ENCODE measurements around the gene ANP32B.

The ANP32B gene

DNA sequence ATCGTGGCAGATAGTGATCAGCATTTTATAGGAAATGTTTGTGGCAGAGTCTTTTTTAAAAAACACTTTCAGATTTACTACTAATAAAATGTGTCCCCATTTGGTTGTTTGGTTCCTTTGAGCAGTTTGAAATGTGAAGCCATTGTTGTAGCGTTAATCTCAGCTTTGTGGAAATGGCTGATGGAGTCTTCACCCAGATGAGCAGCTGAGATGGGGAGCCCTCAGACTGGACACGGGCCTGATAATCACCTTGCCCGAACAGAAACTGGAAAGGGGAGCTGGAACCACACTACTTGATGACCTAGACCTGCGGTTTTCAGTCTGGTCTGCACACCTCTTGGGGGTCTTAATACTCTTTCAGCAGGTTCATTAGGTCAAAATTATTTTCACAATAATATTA lies 20.6 kb upstream of the ANP32B start:
- Histone ChIP-seq H3K27ac (no peak overlapping the region), H3K79me2 (no peaks in the 10 kb centered on the region), H3K36me3 (ENCODE audit: control insufficient read depth, insufficient read depth, low read length) (no peaks in the 10 kb centered on the region), H3K9me3 (ENCODE audit: control insufficient read depth, low read length) (no peaks in the 10 kb centered on the region), H2AFZ (no peak overlapping the region), H3K9ac (no peak overlapping the region), H3K4me2 (ENCODE audit: low read length) (no peak overlapping the region), H3K4me1 (no peaks in the 10 kb centered on the region), H3K4me3 (ENCODE audit: low read depth, low read length) (no peak overlapping the region), H3K27me3 (ENCODE audit: control insufficient read depth, insufficient read depth, low read length) (no peaks in the 10 kb centered on the region)
- TF ChIP-seq, protein P1, sequence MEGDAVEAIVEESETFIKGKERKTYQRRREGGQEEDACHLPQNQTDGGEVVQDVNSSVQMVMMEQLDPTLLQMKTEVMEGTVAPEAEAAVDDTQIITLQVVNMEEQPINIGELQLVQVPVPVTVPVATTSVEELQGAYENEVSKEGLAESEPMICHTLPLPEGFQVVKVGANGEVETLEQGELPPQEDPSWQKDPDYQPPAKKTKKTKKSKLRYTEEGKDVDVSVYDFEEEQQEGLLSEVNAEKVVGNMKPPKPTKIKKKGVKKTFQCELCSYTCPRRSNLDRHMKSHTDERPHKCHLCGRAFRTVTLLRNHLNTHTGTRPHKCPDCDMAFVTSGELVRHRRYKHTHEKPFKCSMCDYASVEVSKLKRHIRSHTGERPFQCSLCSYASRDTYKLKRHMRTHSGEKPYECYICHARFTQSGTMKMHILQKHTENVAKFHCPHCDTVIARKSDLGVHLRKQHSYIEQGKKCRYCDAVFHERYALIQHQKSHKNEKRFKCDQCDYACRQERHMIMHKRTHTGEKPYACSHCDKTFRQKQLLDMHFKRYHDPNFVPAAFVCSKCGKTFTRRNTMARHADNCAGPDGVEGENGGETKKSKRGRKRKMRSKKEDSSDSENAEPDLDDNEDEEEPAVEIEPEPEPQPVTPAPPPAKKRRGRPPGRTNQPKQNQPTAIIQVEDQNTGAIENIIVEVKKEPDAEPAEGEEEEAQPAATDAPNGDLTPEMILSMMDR (IDR thresholded peaks at IDR 0.05): no peak

DNA sequence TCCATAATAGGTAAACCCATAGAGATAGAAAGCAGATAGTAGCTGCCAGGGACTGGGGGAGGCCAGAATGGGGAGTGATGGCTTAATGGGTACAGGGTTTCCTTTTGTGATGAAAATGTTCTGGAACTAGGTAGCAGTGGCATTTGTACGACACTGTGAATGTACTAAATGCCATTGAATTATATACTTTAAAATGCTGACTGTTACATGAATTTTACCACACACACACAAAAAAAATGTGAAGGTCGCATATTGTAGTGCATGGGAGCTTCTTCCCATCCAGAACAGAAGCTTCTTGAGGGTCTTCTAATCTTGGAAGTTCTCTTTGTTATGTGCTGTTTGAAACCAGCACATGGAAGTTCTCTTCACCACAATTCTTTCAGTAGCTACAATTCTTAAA lies 19.9 kb upstream of the ANP32B start:
- no peaks in the 10 kb centered on the region for H3K36me3 ChIP-seq (ENCODE audit: control insufficient read depth, insufficient read depth, low read length)
- no peaks in the 10 kb centered on the region for H3K79me2 ChIP-seq
- no peaks in the 10 kb centered on the region for H3K27me3 ChIP-seq (ENCODE audit: control insufficient read depth, insufficient read depth, low read length)
- no peak overlapping the region for H3K27ac ChIP-seq
- H3K4me3 ChIP-seq (ENCODE audit: low read depth, low read length): no peak overlapping the region
- H2AFZ ChIP-seq: no peak overlapping the region
- TF ChIP-seq, protein P1 (IDR thresholded peaks at IDR 0.05): no peak
- H3K4me1 ChIP-seq: no peaks in the 10 kb centered on the region
- H3K9me3 ChIP-seq (ENCODE audit: control insufficient read depth, low read length): no peaks in the 10 kb centered on the region
- H3K4me2 ChIP-seq (ENCODE audit: low read length): no peak overlapping the region
- no peak overlapping the region for H3K9ac ChIP-seq

DNA sequence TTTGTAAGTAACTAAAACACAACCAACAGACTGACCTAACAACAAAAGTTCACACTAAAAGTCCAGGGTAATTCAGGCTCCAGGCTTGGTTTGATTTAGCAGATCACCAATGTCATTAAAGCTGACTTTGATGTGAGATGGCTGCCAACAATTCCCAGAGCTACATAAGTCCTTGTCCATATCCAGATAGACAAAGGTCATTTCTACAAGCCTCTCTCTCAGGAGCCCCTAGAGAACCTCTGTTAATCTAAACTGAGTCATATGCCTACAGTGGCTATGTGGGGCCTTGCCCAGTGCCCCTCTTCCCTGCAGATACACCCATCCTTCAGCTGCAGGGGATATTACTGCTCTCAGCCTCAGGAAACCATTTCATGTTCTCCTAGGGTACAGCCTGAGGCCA lies 18.2 kb upstream of the ANP32B start:
- H3K27me3 ChIP-seq (ENCODE audit: control insufficient read depth, insufficient read depth, low read length): no peaks in the 10 kb centered on the region

DNA sequence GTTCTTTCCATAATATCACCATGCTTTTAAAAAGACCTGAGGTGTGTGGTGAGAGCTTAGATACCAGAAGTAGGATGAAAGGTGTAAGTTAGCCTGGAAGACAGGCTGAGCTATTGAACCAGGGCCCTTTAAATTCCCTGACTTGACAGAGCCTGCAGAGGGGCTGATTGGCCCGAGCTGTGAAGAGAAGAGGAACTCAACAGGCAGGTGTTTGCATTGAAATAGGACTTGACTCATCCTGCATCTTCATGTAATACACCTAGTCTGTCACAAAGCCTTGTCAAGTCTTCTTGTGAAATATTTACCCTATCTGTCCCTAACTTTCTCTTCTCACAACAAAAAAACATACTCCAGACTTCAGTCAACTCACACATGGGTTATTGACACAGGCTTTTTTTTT lies 16.6 kb upstream of the ANP32B start:
- no peaks in the 10 kb centered on the region for H3K4me1 ChIP-seq
- TF ChIP-seq, protein P1 (IDR thresholded peaks at IDR 0.05): no peak
- no peaks in the 10 kb centered on the region for H3K9me3 ChIP-seq (ENCODE audit: control insufficient read depth, low read length)
- no peaks in the 10 kb centered on the region for H3K36me3 ChIP-seq (ENCODE audit: control insufficient read depth, insufficient read depth, low read length)
- H3K27ac ChIP-seq: no peak overlapping the region
- no peak overlapping the region for H2AFZ ChIP-seq
- no peak overlapping the region for H3K4me3 ChIP-seq (ENCODE audit: low read depth, low read length)
- H3K9ac ChIP-seq: no peak overlapping the region
- H3K79me2 ChIP-seq: no peaks in the 10 kb centered on the region
- no peaks in the 10 kb centered on the region for H3K27me3 ChIP-seq (ENCODE audit: control insufficient read depth, insufficient read depth, low read length)
- H3K4me2 ChIP-seq (ENCODE audit: low read length): no peak overlapping the region

More for the DNA sequence above, 18.2 kb upstream of the ANP32B start:
- H3K9ac ChIP-seq: no peak overlapping the region
- H3K4me1 ChIP-seq: no peaks in the 10 kb centered on the region
- TF ChIP-seq, protein P1 (IDR thresholded peaks at IDR 0.05): no peak
- H3K27ac ChIP-seq: no peak overlapping the region
- no peaks in the 10 kb centered on the region for H3K9me3 ChIP-seq (ENCODE audit: control insufficient read depth, low read length)
- H3K79me2 ChIP-seq: no peaks in the 10 kb centered on the region
- H3K36me3 ChIP-seq (ENCODE audit: control insufficient read depth, insufficient read depth, low read length): no peaks in the 10 kb centered on the region
- H3K4me2 ChIP-seq (ENCODE audit: low read length): no peak overlapping the region
- H2AFZ ChIP-seq: no peak overlapping the region
- H3K4me3 ChIP-seq (ENCODE audit: low read depth, low read length): no peak overlapping the region

DNA sequence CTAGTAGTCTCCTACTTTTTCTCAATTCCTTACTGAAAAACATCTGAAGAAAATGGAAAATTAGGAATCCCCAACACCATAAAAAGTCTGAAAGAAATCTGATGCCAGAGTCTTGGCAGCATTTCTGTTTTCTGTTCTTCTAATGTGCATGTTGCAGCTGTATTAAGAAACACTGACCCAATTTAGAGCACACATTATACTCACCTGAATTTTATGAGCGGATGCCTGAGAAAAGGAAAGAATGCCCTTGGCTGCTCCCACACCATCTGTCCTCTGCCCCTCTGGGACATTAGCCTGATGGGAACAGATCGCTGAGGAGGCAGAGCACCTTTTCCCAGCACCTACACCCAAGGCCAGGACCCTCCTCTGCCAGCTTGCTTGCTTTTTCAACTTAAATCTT lies 14.1 kb upstream of the ANP32B start:
- Histone ChIP-seq H3K79me2 (no peaks in the 10 kb centered on the region), H3K4me2 (ENCODE audit: low read length) (no peak overlapping the region), H3K27ac (no peak overlapping the region), H3K9ac (no peak overlapping the region), H3K27me3 (ENCODE audit: control insufficient read depth, insufficient read depth, low read length) (no peaks in the 10 kb centered on the region), H2AFZ (no peak overlapping the region), H3K9me3 (ENCODE audit: control insufficient read depth, low read length) (no peaks in the 10 kb centered on the region), H3K4me1 (no peaks in the 10 kb centered on the region), H3K36me3 (ENCODE audit: control insufficient read depth, insufficient read depth, low read length) (no peaks in the 10 kb centered on the region), H3K4me3 (ENCODE audit: low read depth, low read length) (no peak overlapping the region)
- TF ChIP-seq, protein P1 (IDR thresholded peaks at IDR 0.05): no peak

All from parathyroid adenoma (tissue), 2 donors.